ENCODE data around the gene KAZN.

DNA sequence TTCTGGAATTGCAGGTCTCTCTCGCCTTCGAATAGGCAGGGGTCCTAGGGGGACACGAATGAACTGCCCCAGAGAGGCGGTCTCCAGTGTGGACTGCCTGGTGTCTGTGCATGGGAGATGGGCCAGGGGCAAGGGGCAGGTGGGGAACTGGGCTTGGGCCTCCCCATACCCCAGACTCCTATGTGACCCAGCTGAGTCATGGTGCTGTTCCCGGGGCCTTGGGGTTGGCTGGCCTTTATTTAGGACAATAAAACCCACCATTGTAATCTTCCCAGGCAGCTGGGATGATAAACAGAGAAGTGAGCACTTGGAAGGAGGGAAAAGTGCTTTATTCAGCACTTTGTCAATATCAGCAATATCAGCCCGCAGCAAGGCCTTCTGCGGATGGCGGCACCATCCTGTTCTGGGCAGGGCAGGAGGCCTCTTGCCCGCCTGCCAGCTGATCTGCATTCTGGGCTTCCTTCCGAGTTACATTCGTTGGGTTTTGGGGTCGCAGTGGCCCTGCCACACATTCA is 346.0 kb downstream of the KAZN start:
- TF ChIP-seq, protein P1, sequence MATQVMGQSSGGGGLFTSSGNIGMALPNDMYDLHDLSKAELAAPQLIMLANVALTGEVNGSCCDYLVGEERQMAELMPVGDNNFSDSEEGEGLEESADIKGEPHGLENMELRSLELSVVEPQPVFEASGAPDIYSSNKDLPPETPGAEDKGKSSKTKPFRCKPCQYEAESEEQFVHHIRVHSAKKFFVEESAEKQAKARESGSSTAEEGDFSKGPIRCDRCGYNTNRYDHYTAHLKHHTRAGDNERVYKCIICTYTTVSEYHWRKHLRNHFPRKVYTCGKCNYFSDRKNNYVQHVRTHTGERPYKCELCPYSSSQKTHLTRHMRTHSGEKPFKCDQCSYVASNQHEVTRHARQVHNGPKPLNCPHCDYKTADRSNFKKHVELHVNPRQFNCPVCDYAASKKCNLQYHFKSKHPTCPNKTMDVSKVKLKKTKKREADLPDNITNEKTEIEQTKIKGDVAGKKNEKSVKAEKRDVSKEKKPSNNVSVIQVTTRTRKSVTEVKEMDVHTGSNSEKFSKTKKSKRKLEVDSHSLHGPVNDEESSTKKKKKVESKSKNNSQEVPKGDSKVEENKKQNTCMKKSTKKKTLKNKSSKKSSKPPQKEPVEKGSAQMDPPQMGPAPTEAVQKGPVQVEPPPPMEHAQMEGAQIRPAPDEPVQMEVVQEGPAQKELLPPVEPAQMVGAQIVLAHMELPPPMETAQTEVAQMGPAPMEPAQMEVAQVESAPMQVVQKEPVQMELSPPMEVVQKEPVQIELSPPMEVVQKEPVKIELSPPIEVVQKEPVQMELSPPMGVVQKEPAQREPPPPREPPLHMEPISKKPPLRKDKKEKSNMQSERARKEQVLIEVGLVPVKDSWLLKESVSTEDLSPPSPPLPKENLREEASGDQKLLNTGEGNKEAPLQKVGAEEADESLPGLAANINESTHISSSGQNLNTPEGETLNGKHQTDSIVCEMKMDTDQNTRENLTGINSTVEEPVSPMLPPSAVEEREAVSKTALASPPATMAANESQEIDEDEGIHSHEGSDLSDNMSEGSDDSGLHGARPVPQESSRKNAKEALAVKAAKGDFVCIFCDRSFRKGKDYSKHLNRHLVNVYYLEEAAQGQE (IDR thresholded peaks at IDR 0.05; ENCODE audit: low read depth): no peak
- TF ChIP-seq RAD21 (IDR thresholded peaks at IDR 0.05; ENCODE audit: low read depth) (no peak), CEBPB (IDR thresholded peaks at IDR 0.05) (no peak), EGR1 (IDR thresholded peaks at IDR 0.05) (no peak)
- TF ChIP-seq, protein P2, sequence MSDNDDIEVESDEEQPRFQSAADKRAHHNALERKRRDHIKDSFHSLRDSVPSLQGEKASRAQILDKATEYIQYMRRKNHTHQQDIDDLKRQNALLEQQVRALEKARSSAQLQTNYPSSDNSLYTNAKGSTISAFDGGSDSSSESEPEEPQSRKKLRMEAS (IDR thresholded peaks at IDR 0.05): no peak
